ENCODE results near the gene PDC.

- TF ChIP-seq CTCF (IDR thresholded peaks at IDR 0.05) (no peak), EP300 (IDR thresholded peaks at IDR 0.05) (no peak)
Observed at GRCh38 chr1:186429017-186429416, 31.9 kb downstream of the PDC start.
